ENCODE measurements around the gene CALCOCO1. TPM values are rescaled to one million over a fixed set of nuclear protein-coding genes. Genes with fewer than 3 reads are reported as not detected.

CALCOCO1 gene
- 25.1 and 26.4 TPM in 2 replicates for total RNA-seq

GRCh38 chr12:53727310-53728041 is at the start of gene CALCOCO1:
CALCOCO1 (minus strand) TSS chr12:53727452; CDS start chr12:53725242, 2,210 bp downstream.

GRCh38 chr12:53751336-53752191 is 24.3 kb upstream of the CALCOCO1 start, which contains the start of gene CISTR:
CISTR (minus strand) TSS chr12:53751979.

GRCh38 chr12:53675701-53676607 is 51.3 kb downstream of the CALCOCO1 start, which contains the start of gene ATP5MC2:
ATP5MC2 (minus strand) TSS chr12:53676083; CDS start chr12:53672614, 3,469 bp downstream.

Other genes with a start within 250 kb of the CALCOCO1 start
- gene MAP3K12, start 228.0 kb downstream of the CALCOCO1 start, total RNA-seq, result 11.1 and 13.4 TPM in 2 replicates
- gene TARBP2, start 226.2 kb downstream of the CALCOCO1 start, total RNA-seq, result 46.5 and 52.2 TPM in 2 replicates
- gene NPFF, start 220.0 kb downstream of the CALCOCO1 start, total RNA-seq, result not detected in 2 replicates
- 5.8 and 14.3 TPM in 2 replicates for gene ATF7, start 101.1 kb downstream of the CALCOCO1 start, total RNA-seq
- gene ATP5MC2, start 51.4 kb downstream of the CALCOCO1 start, total RNA-seq, result 297 and 357 TPM in 2 replicates
- gene CISTR, start 24.5 kb upstream of the CALCOCO1 start, total RNA-seq, result not detected in 2 replicates
- gene HOXC13, start 211.4 kb upstream of the CALCOCO1 start, total RNA-seq, result not detected in 2 replicates
- gene HOXC12, start 227.5 kb upstream of the CALCOCO1 start, total RNA-seq, result not detected in 2 replicates
- not detected in 2 replicates for gene HOXC11, start 245.7 kb upstream of the CALCOCO1 start, total RNA-seq
- gene HOTAIR, start 247.5 kb upstream of the CALCOCO1 start, total RNA-seq, result not detected in 2 replicates